CD4-positive, alpha-beta T cell treated with Interleukin-15 for 4 hours (primary cell): Measurements from ENCODE around the gene SPTLC2.
"Not testable (repeated sequence)": the region's sequence is repeated elsewhere in the genome, so short reads cannot be mapped to it uniquely, and the experiment has no call there.

Experiments used
- DNase-seq: peaks from one replicate; pipeline ENCODE4 v3.0.0-alpha.2; 2020; ENCODE audit warnings: low spot score

The SPTLC2 gene

DNA sequence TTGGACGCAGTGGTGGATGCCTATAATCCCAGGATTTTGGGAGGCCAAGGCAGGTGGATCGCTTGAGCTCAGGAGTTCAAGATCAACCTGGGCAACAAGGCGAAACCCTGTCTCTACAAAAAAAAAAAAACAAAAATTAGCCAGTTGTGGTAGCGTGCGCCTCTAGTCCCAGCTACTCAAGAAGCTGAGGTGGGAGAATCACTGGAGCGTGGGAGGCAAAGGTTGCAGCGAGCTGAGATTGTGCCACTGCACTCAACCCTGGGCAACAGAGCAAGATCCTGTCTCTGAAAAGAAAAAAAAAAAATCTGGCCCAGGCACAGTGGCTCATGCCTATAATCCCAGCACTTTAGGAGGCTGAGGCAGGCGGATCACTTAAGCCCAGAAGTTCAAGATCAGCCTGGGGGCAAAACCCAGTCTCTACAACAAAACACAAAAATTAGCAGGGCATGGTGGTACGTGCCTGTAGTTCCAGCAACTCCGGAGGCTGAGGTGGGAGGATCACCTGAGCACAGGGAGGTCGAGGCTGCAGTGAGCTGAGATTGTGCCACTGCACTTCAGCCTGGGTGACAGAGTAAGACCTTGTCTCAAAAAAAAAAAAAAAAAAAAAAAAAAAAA lies 27.9 kb downstream of the SPTLC2 start:
- not testable (repeated sequence) for DNase-seq

DNA sequence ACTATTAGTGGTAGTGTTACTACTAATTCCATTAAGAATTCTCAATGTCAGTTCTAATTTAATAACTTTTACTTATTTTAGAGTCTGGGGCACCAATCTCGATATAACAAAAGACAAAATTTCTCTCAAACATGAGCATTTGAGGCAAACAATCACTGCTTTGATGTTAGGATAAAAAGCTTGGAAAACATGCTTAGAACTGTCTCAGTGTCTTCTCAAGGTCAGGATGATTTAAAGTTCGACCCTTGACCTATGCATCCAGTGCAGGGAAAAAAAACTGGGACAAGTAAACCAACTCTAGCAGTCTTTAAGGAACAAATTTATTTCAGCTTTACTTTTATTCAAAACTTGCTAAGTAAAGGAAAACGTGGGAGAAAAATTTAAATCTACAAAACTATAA lies 31.1 kb downstream of the SPTLC2 start:
- DNase-seq, result no peak

DNA sequence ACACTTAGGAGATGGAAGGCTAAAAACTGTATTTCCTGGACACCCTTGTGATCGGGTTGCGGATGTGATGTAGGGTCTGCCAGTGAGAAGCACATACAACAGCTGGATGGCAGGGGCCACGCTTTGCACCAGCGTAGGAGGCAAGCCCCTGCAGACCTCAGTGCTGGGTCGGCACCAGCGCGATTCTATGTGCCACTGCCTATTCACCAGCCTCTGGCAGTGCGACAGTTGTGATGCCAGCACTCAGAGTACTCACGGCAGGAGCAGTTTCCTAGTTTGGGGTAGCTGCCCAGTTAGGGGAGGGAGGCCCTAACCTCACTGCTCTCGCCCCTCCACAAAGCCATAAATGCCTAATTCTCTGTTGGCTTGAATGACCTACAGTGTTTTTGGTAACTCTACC lies 31.6 kb downstream of the SPTLC2 start:
- no peak for DNase-seq

DNA sequence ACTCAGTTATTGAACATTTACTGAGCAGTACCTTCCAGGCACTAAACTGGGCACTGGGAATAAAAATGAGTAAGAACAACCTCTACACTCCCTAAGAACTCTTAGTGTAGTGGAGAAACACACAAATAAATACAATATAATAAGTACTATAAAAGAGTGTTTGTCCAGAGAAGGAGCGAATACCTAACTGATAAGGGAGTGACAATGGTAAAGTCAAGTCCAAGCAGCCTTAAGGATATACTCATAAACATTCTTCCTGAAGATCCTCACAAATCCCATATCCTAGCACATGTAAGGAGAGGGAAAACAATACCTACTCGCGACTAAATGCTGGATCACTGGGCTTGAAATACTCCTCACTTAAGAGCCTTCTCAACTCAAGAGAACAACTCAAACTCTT lies 32.8 kb downstream of the SPTLC2 start:
- DNase-seq, result no peak

DNA sequence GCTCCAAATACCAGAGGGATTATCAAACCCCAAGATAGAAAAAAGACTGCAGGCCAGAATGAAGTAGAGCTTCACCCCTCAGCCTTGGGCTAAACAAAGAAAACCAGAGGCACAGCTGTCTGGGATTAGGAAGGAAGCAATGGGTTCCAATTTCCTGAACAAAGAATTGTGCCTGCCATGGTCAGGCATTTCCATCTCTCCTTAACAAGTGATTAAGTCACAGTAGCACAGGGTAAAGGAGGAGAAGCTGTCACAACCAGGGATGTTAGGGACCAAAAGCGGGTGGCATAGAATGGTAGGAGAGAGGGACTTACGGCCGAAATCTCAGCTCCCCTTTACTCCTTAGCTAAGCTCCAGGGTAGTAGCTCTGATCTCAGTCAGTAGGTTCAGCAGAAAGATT lies 33.9 kb downstream of the SPTLC2 start:
- no peak for DNase-seq

- peak; percentile 34 for DNase-seq
Observed at GRCh38 chr14:77580964-77581505, 35.4 kb downstream of the SPTLC2 start.

GRCh38 chr14:77580477-77580876 lies 36.0 kb downstream of the SPTLC2 start:
- no peak for DNase-seq

- DNase-seq, result no peak
Observed at GRCh38 chr14:77579780-77580179, 36.7 kb downstream of the SPTLC2 start.

GRCh38 chr14:77579065-77579464 lies 37.4 kb downstream of the SPTLC2 start:
- DNase-seq, result no peak

DNA sequence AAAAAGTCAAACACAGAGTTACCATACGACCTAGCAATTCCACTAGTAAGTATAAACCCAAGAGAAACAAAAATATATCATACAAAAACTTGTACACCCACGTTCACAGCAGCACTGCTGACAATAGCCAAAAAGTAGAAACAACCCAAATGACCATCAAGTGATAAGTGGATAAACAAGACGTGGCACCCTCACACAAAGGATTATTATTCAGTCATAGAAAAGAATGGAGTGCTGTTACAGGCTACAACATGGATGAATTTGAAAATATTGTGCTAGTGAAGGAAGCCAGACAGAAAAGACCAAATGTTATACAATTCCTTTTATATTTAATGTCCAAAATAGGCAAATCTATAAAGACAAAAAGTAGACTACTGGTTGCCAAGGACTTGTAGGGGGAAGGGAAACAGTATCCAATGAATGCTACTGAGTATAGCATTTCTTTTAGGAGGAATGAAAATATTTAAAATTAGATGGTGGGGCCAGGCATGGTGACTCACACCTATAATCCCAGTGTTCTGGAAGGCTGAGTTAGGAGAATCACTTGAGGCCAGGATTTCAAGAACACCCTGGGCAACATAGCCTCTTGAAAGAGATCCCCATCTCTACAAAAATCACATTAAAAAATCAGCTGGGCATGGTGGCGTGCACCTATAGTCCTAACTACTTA lies 41.9 kb downstream of the SPTLC2 start:
- DNase-seq, result no peak

- no peak for DNase-seq
Observed at GRCh38 chr14:77573964-77574363, 42.5 kb downstream of the SPTLC2 start.

DNA sequence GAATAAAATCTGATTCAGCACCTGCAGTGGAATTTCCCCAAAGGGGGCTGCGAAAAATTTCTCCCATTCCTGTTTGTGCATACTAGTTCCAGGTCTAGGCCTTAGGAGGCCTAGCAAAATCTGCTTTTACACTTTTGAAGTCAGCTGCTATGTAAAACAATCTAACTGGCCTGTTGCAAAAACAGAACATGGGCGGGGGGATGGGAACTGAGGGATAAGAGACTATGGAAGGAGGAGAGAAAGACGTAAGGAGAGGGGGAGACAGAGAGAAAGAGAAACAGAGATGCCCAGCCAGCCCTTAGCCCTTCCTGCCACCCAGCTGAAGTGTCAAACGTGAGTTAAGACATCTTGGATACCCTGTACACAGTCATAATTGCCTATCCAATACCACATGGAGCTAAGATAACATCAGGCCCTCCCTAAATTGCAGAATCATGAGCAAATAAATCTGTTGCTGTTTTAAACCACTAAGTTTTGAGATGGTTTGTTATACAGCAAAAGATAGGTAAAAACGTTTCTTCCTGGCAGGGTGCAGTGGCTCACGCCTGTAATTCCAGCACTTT lies 45.6 kb downstream of the SPTLC2 start:
- no peak for DNase-seq

GRCh38 chr14:77565994-77566305 lies 50.5 kb downstream of the SPTLC2 start:
- DNase-seq, result no peak

GRCh38 chr14:77565289-77565993 lies 51.0 kb downstream of the SPTLC2 start:
- peak; percentile 5 for DNase-seq

DNA sequence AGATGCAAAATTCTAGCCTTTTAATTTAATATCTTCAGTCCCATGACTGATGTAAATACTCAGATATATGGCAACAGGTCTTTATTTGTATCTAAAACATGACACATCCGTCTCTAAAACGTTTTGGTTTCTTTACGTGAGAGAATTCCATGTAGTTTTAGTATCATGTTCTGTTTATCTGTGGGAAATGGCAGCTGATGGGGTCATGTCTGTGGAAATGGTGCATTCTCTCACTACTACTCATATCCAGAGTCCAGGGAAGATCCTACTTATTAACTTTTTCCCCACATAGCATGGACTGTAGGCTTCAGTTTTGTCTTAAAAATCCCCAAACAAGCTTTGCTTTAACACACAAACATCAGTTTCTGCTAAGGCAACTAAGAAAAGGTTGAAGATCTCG lies 53.8 kb downstream of the SPTLC2 start:
- no peak for DNase-seq

DNA sequence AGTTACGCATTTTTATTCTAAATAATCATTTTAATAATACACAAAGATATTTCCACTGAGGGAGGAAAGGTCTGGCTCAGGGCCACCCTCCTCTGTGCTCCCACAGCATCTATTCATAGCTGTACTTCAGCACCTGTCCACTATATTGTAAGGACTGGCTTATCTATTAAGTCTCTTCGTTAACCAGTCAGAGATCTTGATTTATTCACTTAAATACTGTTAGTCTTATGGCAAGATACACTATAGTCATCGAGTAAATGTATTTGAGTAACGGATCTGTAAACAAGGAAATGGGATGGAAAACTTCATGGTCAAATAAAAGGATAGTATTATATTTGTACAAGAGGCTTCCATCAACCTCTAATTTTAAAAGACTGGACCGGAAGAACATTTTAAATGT lies 54.6 kb downstream of the SPTLC2 start:
- DNase-seq, result no peak

- DNase-seq, result no peak
Observed at GRCh38 chr14:77559381-77559780, 57.1 kb downstream of the SPTLC2 start.

DNA sequence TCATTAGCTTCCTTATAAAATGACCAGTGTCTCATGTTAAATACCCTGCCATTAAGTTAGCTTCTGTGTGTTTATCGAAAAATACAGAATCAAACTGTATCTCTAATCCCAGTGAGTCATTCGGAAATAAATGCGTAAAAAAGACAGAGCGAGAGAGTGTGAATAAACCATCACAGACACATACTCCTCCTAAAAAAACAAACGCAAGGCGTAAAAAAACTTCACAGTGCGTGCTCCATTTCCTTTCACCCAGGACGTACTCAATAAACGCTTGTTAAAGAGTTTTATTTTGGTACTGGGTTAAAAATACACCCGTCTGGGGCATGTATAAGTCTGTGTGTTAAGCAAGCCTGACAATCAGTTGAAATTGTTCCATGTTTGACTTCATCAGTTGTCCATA lies 59.0 kb downstream of the SPTLC2 start:
- no peak for DNase-seq

DNA sequence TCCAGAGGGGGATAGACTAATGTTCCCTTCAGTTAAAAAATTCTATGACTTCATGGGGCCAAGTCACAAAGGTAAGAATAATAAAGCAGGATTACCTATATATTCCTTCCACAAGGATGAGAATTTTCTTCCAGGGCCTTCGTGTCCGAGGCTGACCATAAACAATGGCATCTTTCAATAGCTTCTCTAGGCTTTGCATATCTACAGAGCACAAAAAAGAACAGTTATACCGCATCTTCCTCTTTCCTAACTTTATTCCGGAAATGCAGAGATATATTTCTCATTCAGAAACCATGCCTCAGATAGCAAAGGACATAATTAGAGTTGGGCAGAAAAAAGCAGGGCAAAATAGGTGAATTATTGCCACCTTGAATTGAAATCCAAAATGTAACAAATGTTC lies 59.5 kb downstream of the SPTLC2 start:
- DNase-seq, result no peak

GRCh38 chr14:77554816-77555599 lies 61.4 kb downstream of the SPTLC2 start:
- no peak for DNase-seq

- DNase-seq, result no peak
Observed at GRCh38 chr14:77554207-77554606, 62.2 kb downstream of the SPTLC2 start.

GRCh38 chr14:77549451-77549850 lies 67.0 kb downstream of the SPTLC2 start:
- DNase-seq, result no peak
